Stomach (tissue), 4 donors: ENCODE measurements around the gene APOO.

Experiments used
- CTCF ChIP-seq, 7 experiments: fragments of 450-650 bp in 4 of 7; fragments of 200-600 bp in 3 of 7; sonication (generic) in 3 of 7; IDR thresholded peaks; one replicate each; pipeline ENCODE4 v1.5.1; 2016 to 2019; ENCODE audit warnings: antibody characterized with exemption in 7 of 7, control low read depth in 2 of 7, mild to moderate bottlenecking in 1 of 7
- EP300 ChIP-seq: sonication (generic); formaldehyde crosslinking; IDR thresholded peaks from one replicate; pipeline ENCODE4 v1.6.1; 2017; ENCODE audit warnings: antibody characterized with exemption

DNA sequence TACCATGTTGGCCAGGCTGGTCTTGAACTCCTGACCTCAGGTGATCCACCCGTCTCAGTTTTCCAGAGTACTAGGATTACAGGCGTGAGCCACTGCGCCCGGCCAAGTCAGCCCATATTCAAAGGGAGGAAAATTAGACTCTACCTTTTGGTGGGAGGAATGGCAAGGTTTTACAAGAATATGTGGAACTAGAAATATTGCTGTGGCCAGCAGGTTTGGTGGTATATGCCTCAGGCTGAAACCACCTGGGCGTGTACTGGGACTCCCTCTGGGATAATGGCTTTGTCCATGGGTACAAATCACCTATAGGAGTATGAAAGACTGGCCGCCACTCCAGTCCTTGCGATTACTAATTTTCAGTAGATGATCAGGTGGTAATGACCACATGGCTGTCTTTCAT is 92.4 kb downstream of the APOO start:
- TF ChIP-seq EP300 (no peak), CTCF (IDR thresholded peaks at IDR 0.05) (no peak)
